ENCODE results near the gene TLR10.

DNA sequence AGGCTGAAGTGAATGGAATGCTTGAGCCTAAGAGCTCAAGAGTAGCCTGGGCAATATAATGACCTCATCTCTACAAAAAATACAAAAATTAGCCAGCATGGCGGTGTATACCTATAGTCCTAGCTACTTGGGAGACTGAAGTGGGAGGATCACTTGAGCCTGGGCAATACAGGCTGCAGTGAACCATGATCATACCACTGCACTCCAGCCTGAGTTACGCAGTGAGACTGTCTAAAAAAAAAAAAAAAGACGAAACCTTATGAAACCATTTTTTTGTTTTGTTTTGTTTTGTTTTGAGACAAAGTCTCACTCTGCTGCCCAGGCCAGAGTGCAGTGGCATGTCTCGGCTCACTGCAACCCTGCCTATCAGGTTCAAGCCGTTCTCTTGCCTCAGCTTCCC is 36.9 kb downstream of the TLR10 start:
- TF ChIP-seq, protein P1, sequence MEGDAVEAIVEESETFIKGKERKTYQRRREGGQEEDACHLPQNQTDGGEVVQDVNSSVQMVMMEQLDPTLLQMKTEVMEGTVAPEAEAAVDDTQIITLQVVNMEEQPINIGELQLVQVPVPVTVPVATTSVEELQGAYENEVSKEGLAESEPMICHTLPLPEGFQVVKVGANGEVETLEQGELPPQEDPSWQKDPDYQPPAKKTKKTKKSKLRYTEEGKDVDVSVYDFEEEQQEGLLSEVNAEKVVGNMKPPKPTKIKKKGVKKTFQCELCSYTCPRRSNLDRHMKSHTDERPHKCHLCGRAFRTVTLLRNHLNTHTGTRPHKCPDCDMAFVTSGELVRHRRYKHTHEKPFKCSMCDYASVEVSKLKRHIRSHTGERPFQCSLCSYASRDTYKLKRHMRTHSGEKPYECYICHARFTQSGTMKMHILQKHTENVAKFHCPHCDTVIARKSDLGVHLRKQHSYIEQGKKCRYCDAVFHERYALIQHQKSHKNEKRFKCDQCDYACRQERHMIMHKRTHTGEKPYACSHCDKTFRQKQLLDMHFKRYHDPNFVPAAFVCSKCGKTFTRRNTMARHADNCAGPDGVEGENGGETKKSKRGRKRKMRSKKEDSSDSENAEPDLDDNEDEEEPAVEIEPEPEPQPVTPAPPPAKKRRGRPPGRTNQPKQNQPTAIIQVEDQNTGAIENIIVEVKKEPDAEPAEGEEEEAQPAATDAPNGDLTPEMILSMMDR (IDR thresholded peaks at IDR 0.05) = no peak
- no peak for TF ChIP-seq POLR2A (IDR thresholded peaks at IDR 0.05)

All from testis (tissue), 2 donors.